T1000 (cell line): ENCODE data around the gene GREB1L.

ENCODE experiments used
- DNase-seq: peaks from one replicate; lab custom pipeline; 2025; ENCODE audit warnings: mixed read lengths; lab: John Stamatoyannopoulos, UW

Gene GREB1L

DNA sequence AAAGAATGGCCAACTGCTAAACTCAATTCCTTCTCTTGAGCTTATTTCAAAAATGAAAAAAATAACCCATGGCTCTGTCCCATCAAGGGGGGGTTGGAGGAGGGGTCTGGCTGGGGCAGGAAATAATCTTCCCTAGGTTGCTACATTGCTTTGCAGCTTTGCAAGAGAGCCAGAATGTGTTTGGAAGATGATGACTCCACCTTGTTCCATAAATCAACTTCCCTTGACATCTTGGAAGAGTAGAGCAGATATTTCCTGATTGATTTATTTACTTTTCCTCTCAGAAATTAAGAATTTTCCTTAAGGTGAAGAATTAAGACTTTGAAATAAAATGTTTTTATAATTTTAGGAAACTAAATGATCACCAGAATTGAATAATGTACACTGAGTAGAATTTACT is 317.2 kb downstream of the GREB1L start:
- no peak for DNase-seq

- DNase-seq = no peak
These were observed 329.7 kb downstream of the GREB1L start for GRCh38 chr18:21571772-21572171.
